Activated T-cell treated with anti-CD3 and anti-CD28 coated beads for 24 hours (primary cell): ENCODE results near the gene OMA1.
"Not testable (repeated sequence)": the region's sequence is repeated elsewhere in the genome, so short reads cannot be mapped to it uniquely, and the experiment has no call there.

Source experiments
- DNase-seq: peaks from one replicate; pipeline ENCODE4 v3.0.0-alpha.2; 2020; ENCODE audit warnings: low read depth

OMA1 gene

GRCh38 chr1:58546520-58547308 lies at the start of gene OMA1:
Gene OMA1, minus strand, starts transcription at chr1:58546726. Its CDS starts 7,432 bp downstream, at chr1:58539294.
- peak; percentile 97 for DNase-seq

GRCh38 chr1:58594546-58594945 lies 48.0 kb upstream of the OMA1 start:
- no peak for DNase-seq

GRCh38 chr1:58592522-58593134 lies 46.1 kb upstream of the OMA1 start:
- DNase-seq, result no peak

- no peak for DNase-seq
Observed at GRCh38 chr1:58591806-58592205, 45.3 kb upstream of the OMA1 start.

GRCh38 chr1:58590019-58590418 lies 43.5 kb upstream of the OMA1 start:
- DNase-seq, result no peak

GRCh38 chr1:58588396-58588795 lies 41.9 kb upstream of the OMA1 start:
- DNase-seq, result no peak

GRCh38 chr1:58587667-58588066 lies 41.1 kb upstream of the OMA1 start:
- DNase-seq, result no peak

GRCh38 chr1:58586271-58586670 lies 39.7 kb upstream of the OMA1 start:
- no peak for DNase-seq

GRCh38 chr1:58585581-58586151 lies 39.1 kb upstream of the OMA1 start:
- DNase-seq, result no peak

- no peak for DNase-seq
Observed at GRCh38 chr1:58585166-58585565, 38.6 kb upstream of the OMA1 start.

GRCh38 chr1:58584082-58584895 lies 37.8 kb upstream of the OMA1 start:
- no peak for DNase-seq

- DNase-seq, result no peak
Observed at GRCh38 chr1:58583496-58583895, 37.0 kb upstream of the OMA1 start.

GRCh38 chr1:58582143-58582542 lies 35.6 kb upstream of the OMA1 start:
- not testable (repeated sequence) for DNase-seq

- no peak for DNase-seq
Observed at GRCh38 chr1:58581641-58582040, 35.1 kb upstream of the OMA1 start.

- no peak for DNase-seq
Observed at GRCh38 chr1:58580186-58580585, 33.7 kb upstream of the OMA1 start.

- DNase-seq, result no peak
Observed at GRCh38 chr1:58577654-58578030, 31.1 kb upstream of the OMA1 start.

- DNase-seq, result no peak
Observed at GRCh38 chr1:58576727-58577653, 30.5 kb upstream of the OMA1 start, which contains the start of gene TACSTD2. Gene TACSTD2, minus strand, starts transcription at chr1:58577252. Its CDS starts 96 bp downstream, at chr1:58577156.

- DNase-seq, result no peak
Observed at GRCh38 chr1:58576325-58576726, 29.8 kb upstream of the OMA1 start.

GRCh38 chr1:58575551-58576324 lies 29.2 kb upstream of the OMA1 start:
- no peak for DNase-seq

- no peak for DNase-seq
Observed at GRCh38 chr1:58574816-58575215, 28.3 kb upstream of the OMA1 start.
